Neuronal stem cell (in vitro differentiated cells): Measurements from ENCODE around the gene SLC9A9.

ENCODE experiments used
- DNase-seq: peaks from one replicate; pipeline ENCODE4 v3.0.0-alpha.2; 2013; ENCODE audit warnings: low spot score
- H2AFZ ChIP-seq: one replicate; pipeline ENCODE4 v1.6.1; 2013; ENCODE audit warnings: mild to moderate bottlenecking, low read length, inconsistent platforms
- H2AK5ac ChIP-seq: 2 replicates; pipeline ENCODE4 v1.6.1; 2013; ENCODE audit warnings: low read depth, mild to moderate bottlenecking, inconsistent platforms, low read length, moderate library complexity, mixed read lengths
- H2BK120ac ChIP-seq: 2 replicates; pipeline ENCODE4 v1.6.1; 2013; ENCODE audit warnings: low read depth, mild to moderate bottlenecking, inconsistent platforms, low read length, moderate library complexity, mixed read lengths
- H2BK12ac ChIP-seq: one replicate; pipeline ENCODE4 v1.6.1; 2013; ENCODE audit warnings: low read length, inconsistent platforms
- H2BK15ac ChIP-seq: 2 replicates; pipeline ENCODE4 v1.6.1; 2013; ENCODE audit warnings: mild to moderate bottlenecking, low read length, inconsistent platforms, mixed read lengths
- H2BK5ac ChIP-seq: one replicate; pipeline ENCODE4 v1.6.1; 2013; ENCODE audit warnings: inconsistent platforms, mild to moderate bottlenecking, low read length, moderate library complexity
- H3K14ac ChIP-seq: one replicate; pipeline ENCODE4 v1.6.1; 2013; ENCODE audit warnings: low read length, inconsistent platforms
- H3K18ac ChIP-seq: 2 replicates; pipeline ENCODE4 v1.6.1; 2013; ENCODE audit warnings: low read length, inconsistent platforms
- H3K23ac ChIP-seq: 2 replicates; pipeline ENCODE4 v1.6.1; 2013; ENCODE audit warnings: low read depth, mild to moderate bottlenecking, mixed read lengths, low read length, inconsistent platforms; ENCODE audit not compliant: poor library complexity
- H3K27ac ChIP-seq: replicated peaks from 3 replicates; pipeline ENCODE4 v1.5.1; 2013; ENCODE audit warnings: low read length, inconsistent platforms
- H3K27me3 ChIP-seq, 3 experiments: 2 replicates each; pipeline ENCODE4 v1.6.1; 2013; ENCODE audit warnings: low read length in 3 of 3, mild to moderate bottlenecking in 2 of 3, inconsistent platforms in 1 of 3, low read depth in 1 of 3, mixed read lengths in 1 of 3, moderate library complexity in 1 of 3; ENCODE audit not compliant: control insufficient read depth in 3 of 3, insufficient read depth in 3 of 3
- H3K36me3 ChIP-seq, 2 donors: replicated peaks in 1 of 2; 2 replicates each; pipeline ENCODE4 v1.6.1; 2013; ENCODE audit warnings: low read length in 2 of 2; ENCODE audit not compliant: control insufficient read depth in 2 of 2, insufficient read depth in 2 of 2
- H3K4ac ChIP-seq: 2 replicates; pipeline ENCODE4 v1.6.1; 2013; ENCODE audit warnings: inconsistent platforms, mild to moderate bottlenecking, low read length, moderate library complexity
- H3K4me1 ChIP-seq, 2 donors: 1 replicate in 1 of 2; 2 replicates in 1 of 2; pipeline ENCODE4 v1.6.1; 2013; ENCODE audit warnings: low read length in 2 of 2, low read depth in 1 of 2; ENCODE audit not compliant: control insufficient read depth in 2 of 2, insufficient read depth in 1 of 2
- H3K4me2 ChIP-seq: one replicate; pipeline ENCODE4 v1.6.1; 2013; ENCODE audit warnings: mild to moderate bottlenecking, low read length, inconsistent platforms; ENCODE audit not compliant: insufficient read depth, poor library complexity, severe bottlenecking
- H3K4me3 ChIP-seq, 2 donors: 2 replicates each; pipeline ENCODE4 v1.5.1; 2013; ENCODE audit warnings: low read length in 2 of 2, mild to moderate bottlenecking in 2 of 2, inconsistent platforms in 1 of 2, moderate library complexity in 1 of 2
- H3K79me1 ChIP-seq: one replicate; pipeline ENCODE4 v1.6.1; 2013; ENCODE audit warnings: low read depth, mild to moderate bottlenecking, inconsistent platforms, low read length, moderate library complexity
- H3K9ac ChIP-seq: one replicate; pipeline ENCODE4 v1.6.1; 2013; ENCODE audit warnings: mild to moderate bottlenecking, low read depth, low read length, inconsistent platforms; ENCODE audit not compliant: poor library complexity
- H3K9me3 ChIP-seq, 2 donors: replicated peaks in 1 of 2; 2 replicates each; pipeline versions ENCODE3 to v1.6.1; 2013; ENCODE audit warnings: low read length in 2 of 2, mild to moderate bottlenecking in 2 of 2, inconsistent platforms in 1 of 2, low read depth in 1 of 2, mixed read lengths in 1 of 2, moderate library complexity in 1 of 2; ENCODE audit not compliant: control insufficient read depth in 2 of 2, insufficient read depth in 1 of 2
- H4K8ac ChIP-seq: one replicate; pipeline ENCODE4 v1.6.1; 2013; ENCODE audit warnings: low read depth, mild to moderate bottlenecking, inconsistent platforms, low read length, moderate library complexity
- H4K91ac ChIP-seq: one replicate; pipeline ENCODE4 v1.6.1; 2013; ENCODE audit warnings: low read length, low read depth, mild to moderate bottlenecking, inconsistent platforms; ENCODE audit not compliant: poor library complexity
- WGBS, 2 donors: extraction: QIAGEN DNeasy Blood & Tissue Kit; methylation state at CpG; one replicate each; pipeline ENCODE4 v1.1.7; 2013; ENCODE audit warnings: missing lambda C conversion rate in 2 of 2, mixed read lengths in 1 of 2; ENCODE audit not compliant: insufficient read length in 2 of 2, insufficient replicate concordance in 1 of 2; ENCODE audit errors: extremely low coverage in 2 of 2; 5-methylcytosine and 5-hydroxymethylcytosine counted together

Gene SLC9A9

GRCh38 chr3:143362115-143362991, 485.9 kb downstream of the SLC9A9 start:
- Histone ChIP-seq H3K27me3 (no peaks in the 10 kb centered on the region), H2AK5ac (no peak overlapping the region), H3K18ac (no peak overlapping the region), H3K4me1 (peaks cover 0 to 6% of the 10 kb centered on the region in 2 donors), H3K4me3 (no peak overlapping the region), H3K36me3 (no peaks in the 10 kb centered on the region), H3K9me3 (no peaks in the 10 kb centered on the region), H3K23ac (no peak overlapping the region), H3K4ac (no peak overlapping the region), H3K27ac (no peak overlapping the region), H4K8ac (no peak overlapping the region), H3K9ac (no peak overlapping the region), H2BK120ac (no peak overlapping the region), H3K14ac (no peak overlapping the region), H2AFZ (peak overlapping the region; percentile 43), H3K4me2 (no peak overlapping the region), H3K79me1 (no peaks in the 10 kb centered on the region), H4K91ac (no peak overlapping the region), H2BK5ac (no peak overlapping the region), H2BK15ac (no peak overlapping the region), H2BK12ac (no peak overlapping the region)
- DNase-seq, result no peak
- WGBS, 2 donors, result no CpG with 5 or more reads among the region's 2 CpGs

DNA sequence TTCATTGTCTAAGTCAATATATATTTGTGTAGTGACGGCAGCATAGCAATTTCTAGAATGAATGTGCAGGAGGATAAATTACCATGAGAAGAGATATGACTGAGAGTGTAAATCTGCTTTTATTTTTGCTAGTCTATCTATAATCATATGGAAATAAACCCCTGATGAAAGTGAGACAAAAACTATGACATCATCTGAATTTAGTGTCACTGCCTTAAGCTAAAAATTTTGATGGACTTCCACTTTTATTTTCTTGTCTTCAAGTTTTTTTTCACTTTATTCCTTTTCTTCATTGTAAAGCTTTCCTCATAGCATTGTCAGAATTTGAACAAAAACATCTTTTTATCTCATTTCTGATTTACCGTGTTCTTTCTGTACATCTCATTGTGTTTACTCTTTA, 486.7 kb downstream of the SLC9A9 start:
- Histone ChIP-seq H3K27ac (no peak overlapping the region), H3K14ac (no peak overlapping the region), H2BK120ac (no peak overlapping the region), H2AFZ (no peak overlapping the region), H3K4me3 (no peak overlapping the region), H3K27me3 (no peaks in the 10 kb centered on the region), H2AK5ac (no peak overlapping the region), H3K18ac (no peak overlapping the region), H3K79me1 (no peaks in the 10 kb centered on the region), H3K36me3 (no peaks in the 10 kb centered on the region), H3K23ac (no peak overlapping the region), H4K8ac (no peak overlapping the region), H4K91ac (no peak overlapping the region), H3K9me3 (no peaks in the 10 kb centered on the region), H3K4ac (no peak overlapping the region), H2BK12ac (no peak overlapping the region), H2BK15ac (no peak overlapping the region), H3K4me1 (peaks cover 0 to 6% of the 10 kb centered on the region in 2 donors), H2BK5ac (no peak overlapping the region), H3K4me2 (no peak overlapping the region), H3K9ac (no peak overlapping the region)
- WGBS, 2 donors, result no CpG with 5 or more reads among the region's 2 CpGs
- DNase-seq, result no peak

DNA sequence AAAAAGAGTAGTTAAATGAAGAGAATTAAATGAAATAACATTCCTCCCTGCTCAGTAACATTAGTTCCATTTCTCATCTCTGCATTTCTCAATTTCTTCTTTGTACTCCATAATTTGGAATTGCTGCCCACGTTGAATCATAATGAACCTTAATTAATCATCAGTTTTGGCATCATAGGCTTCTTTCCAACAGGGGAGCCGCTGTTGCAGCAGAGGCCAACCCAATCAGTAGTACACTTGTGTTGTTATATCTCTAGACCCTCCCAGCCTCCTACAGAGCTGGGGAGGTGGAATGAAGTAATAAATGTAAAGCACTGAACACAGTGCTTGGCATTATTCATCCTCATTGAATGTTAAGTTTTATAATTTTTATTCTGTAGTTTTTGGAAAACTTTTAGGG, 488.0 kb downstream of the SLC9A9 start:
- Histone ChIP-seq H2BK15ac (no peak overlapping the region), H3K4me1 (peaks cover 0 to 6% of the 10 kb centered on the region in 2 donors), H3K79me1 (no peaks in the 10 kb centered on the region), H3K27me3 (no peaks in the 10 kb centered on the region), H2AK5ac (no peak overlapping the region), H3K27ac (no peak overlapping the region), H3K36me3 (no peaks in the 10 kb centered on the region), H2AFZ (no peak overlapping the region), H2BK120ac (no peak overlapping the region), H3K4ac (no peak overlapping the region), H3K4me2 (no peak overlapping the region), H3K4me3 (no peak overlapping the region), H2BK5ac (no peak overlapping the region), H3K14ac (no peak overlapping the region), H3K9me3 (no peaks in the 10 kb centered on the region), H3K23ac (no peak overlapping the region), H4K91ac (no peak overlapping the region), H2BK12ac (no peak overlapping the region), H3K9ac (no peak overlapping the region), H3K18ac (no peak overlapping the region), H4K8ac (no peak overlapping the region)
- no peak for DNase-seq
- WGBS, 2 donors, result no CpG with 5 or more reads among the region's 2 CpGs

- H3K4me1 ChIP-seq, result peaks cover 0 to 6% of the 10 kb centered on the region in 2 donors
- H3K4me2 ChIP-seq, result no peak overlapping the region
- H2BK120ac ChIP-seq, result no peak overlapping the region
- H2BK5ac ChIP-seq, result no peak overlapping the region
- H2BK15ac ChIP-seq, result no peak overlapping the region
- H2AFZ ChIP-seq, result peak overlapping the region; percentile 14
- H3K4ac ChIP-seq, result no peak overlapping the region
- H2BK12ac ChIP-seq, result no peak overlapping the region
- H2AK5ac ChIP-seq, result no peak overlapping the region
- no peak overlapping the region for H3K18ac ChIP-seq
- no peak overlapping the region for H3K27ac ChIP-seq
- H3K79me1 ChIP-seq, result no peaks in the 10 kb centered on the region
- WGBS, 2 donors, result no CpG with 5 or more reads among the region's 4 CpGs
- no peaks in the 10 kb centered on the region for H3K9me3 ChIP-seq
- no peaks in the 10 kb centered on the region for H3K36me3 ChIP-seq
- DNase-seq, result no peak
- H3K4me3 ChIP-seq, result no peak overlapping the region
- H3K14ac ChIP-seq, result no peak overlapping the region
- no peak overlapping the region for H4K8ac ChIP-seq
- no peak overlapping the region for H4K91ac ChIP-seq
- H3K27me3 ChIP-seq, result no peaks in the 10 kb centered on the region
- H3K23ac ChIP-seq, result no peak overlapping the region
- no peak overlapping the region for H3K9ac ChIP-seq
Observed at GRCh38 chr3:143358793-143359491, 489.3 kb downstream of the SLC9A9 start.
